ENCODE data around the gene CNTNAP2.

CNTNAP2 gene

GRCh38 chr7:147903536-147904218, 1787.1 kb downstream of the CNTNAP2 start:
- DNase-seq = no peak

DNA sequence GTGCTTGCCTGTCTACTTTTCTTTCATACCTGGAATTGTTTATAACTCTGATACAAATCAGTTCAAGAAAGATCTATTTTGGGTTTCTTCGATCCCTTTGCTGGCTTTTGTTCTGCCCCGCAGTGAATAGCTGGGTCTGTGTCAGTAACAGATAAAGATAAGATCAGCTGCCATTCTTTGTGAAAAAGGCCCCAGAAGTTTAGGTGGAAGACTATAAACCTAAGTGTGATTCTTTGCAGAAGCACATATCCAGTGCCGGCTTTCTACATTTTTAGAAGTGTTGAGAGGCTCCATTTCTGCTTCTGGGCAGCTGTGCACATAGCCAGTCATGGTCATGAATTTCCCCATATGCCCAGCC, 1787.6 kb downstream of the CNTNAP2 start:
- no peak for DNase-seq

DNA sequence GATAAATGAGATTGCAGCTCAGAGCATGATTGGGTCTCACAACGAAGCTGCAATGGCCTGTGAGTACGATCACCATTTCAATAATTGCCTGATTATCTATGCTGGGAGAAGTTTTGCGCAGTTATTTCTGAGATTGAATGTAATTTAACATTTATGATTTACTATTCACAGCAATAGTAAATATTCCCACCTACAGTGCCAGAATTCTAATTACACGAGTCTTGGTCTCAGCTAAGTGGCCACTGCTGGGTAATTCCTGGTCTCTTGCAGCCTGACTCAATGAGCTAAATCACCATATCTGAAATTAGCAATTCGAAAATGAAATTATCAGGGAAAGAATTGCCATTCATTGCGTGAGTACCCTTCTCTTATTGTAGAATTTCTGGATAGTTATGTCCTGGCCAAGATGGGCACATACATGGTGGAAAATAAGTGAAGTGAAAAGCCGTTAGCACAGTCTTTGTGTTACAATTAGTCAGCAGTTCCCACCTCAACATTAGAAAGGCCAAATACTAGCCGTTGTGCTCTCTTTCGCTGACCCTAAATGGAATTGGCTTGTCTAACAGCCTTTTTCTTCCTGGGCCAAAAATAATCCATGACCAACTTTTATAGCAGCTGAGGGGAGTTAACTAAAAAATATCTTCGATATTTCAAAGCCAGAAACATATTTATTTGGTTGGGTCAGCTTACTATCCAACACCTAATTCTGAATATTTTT, 1793.0 kb downstream of the CNTNAP2 start:
- DNase-seq = no peak

- no peak for DNase-seq
Measured at GRCh38 chr7:147911201-147911601, 1794.6 kb downstream of the CNTNAP2 start.

- DNase-seq = no peak
Measured at GRCh38 chr7:147912291-147912690, 1795.7 kb downstream of the CNTNAP2 start.

GRCh38 chr7:147912946-147913638, 1796.5 kb downstream of the CNTNAP2 start:
- DNase-seq = no peak

- no peak for DNase-seq
Measured at GRCh38 chr7:147915781-147916180, 1799.2 kb downstream of the CNTNAP2 start.

DNA sequence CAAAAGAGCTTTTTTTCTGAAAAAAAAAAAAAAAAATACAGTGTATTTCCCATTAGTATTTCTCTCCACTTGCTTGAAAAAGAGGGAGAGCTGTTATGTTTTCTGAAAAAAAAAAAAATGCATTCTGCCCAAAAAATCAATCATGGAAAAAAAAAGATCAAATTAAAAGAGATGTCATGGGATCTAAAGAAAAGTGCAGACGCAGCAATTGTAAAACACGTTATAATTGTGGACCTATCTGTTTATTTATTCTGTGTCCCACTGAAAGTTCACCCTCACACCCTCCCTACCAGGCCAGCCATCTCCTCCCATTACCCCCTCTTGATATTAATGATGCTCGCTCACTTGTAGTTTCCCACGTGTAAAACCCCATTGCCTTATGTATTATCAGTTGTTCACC, 1800.0 kb downstream of the CNTNAP2 start:
- DNase-seq = no peak

DNA sequence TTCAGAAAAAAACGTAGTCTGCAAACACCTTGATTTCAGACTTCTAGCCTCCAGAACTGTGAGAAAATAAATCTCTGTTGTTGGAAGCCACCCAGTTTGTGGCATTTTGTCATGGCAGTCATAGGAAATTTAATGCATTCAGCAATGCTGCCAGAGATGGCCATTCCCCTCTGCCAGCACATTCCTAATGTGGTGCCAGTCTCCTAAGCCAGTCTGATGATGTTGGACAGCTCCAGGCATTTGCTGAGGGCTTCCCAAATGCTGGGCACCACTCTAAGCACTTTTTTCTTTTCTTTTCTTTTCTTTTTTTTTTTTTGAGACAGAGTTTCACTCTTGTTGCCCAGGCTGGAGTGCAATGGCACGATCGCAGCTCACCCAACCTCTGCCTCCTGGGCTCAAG, 1807.2 kb downstream of the CNTNAP2 start:
- no peak for DNase-seq

- DNase-seq = no peak
Measured at GRCh38 chr7:147937428-147937827, 1820.8 kb downstream of the CNTNAP2 start.

- DNase-seq = no peak
Measured at GRCh38 chr7:147941381-147941780, 1824.8 kb downstream of the CNTNAP2 start.

DNA sequence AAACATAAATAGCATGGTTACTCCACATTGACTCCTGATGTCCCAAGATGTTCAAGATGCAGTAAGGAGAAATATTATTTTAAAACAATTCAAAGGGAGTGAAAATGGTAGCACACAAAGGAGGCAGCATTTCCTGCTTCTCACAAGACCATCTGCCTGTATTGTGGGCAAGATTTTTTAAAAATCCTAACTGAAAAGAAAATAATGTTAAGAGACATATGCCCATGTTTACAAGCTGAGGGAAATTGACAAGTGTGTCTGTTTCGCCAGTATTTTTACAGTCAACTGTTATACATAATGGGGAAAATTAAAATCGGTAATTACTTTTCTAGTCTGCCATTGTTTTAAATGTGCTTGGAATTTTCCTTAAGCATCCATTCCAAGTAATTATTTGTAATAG, 1827.7 kb downstream of the CNTNAP2 start:
- no peak for DNase-seq

DNA sequence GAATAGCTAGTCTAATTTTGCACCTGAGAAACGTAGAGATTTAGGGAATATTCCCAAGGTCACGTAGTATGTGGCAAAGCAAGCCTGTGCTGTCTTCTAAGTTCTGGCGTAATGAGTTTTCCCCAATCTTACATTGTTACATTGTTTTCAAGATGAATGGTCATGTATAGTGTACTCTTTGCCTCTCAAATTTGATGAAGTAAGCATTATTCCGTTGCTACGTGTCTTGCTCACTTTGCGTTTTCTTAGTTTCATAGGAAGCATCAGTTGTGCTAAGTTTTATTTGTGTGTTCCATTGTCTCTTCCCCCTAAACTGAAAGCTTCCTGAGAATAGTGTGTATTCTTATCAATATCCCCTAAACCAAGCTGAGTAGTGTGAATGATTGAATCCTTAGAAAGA, 1836.3 kb downstream of the CNTNAP2 start:
- no peak for DNase-seq

GRCh38 chr7:147968046-147968610, 1851.5 kb downstream of the CNTNAP2 start:
- no peak for DNase-seq

DNA sequence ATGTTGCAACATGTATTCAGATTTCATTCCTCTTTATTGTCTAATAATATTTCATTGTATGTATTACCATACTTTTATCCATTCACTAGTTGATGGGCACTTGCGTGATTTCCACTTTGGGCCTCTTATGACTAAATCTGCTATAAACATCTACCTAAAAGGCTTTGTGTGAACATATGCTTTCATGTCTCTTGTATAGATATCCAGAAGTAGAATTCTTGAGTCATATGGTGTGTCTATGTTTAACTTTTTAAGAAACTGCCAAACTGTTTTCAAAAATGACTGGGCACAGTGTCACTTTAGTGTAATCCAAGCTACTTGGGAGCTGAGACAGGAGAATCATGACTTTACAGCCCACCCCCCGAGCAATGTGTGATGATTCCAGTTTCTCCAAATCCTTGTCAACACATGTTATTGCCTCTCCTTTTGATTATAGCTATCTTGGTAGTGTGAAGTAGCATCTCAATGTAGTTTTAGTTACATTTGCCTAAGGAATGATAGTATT, 1855.1 kb downstream of the CNTNAP2 start:
- no peak for DNase-seq

DNA sequence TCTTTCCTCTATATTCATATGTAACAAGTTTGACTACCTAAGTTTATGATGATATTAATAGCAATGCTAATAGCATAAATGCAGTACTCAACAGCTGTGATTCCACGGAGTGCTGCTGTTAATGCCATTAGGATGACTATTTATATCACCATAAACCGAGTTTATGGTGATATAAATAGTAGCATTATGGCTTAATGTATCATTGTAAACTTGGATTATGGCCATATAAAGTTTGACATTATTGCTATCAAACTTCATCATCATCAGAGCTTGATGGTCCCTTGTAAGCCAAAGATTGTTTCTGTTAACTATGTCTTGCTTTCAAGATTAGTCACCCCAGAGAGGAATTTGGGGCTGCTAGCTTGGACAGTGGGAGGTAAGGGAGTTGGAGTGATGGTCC, 1861.6 kb downstream of the CNTNAP2 start:
- no peak for DNase-seq

DNA sequence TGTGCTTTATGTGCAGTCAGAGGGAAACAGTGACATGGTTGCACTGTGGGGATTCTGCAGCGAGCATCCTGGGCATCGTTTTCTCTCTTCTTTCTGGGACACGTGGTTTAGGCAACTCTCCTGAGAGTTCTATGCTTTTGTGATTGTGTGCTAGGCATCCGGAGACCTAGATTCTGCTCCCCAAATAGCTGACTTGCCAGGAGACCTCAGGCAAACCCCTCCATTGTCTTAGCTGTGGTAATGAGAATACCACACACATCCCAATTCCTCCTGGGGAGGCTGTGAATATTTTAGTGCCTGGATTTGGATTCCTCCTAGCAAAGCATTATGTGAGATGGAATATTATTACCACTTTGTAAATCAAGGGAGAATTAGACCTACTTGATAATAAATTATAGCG, 1862.0 kb downstream of the CNTNAP2 start:
- DNase-seq = no peak

DNA sequence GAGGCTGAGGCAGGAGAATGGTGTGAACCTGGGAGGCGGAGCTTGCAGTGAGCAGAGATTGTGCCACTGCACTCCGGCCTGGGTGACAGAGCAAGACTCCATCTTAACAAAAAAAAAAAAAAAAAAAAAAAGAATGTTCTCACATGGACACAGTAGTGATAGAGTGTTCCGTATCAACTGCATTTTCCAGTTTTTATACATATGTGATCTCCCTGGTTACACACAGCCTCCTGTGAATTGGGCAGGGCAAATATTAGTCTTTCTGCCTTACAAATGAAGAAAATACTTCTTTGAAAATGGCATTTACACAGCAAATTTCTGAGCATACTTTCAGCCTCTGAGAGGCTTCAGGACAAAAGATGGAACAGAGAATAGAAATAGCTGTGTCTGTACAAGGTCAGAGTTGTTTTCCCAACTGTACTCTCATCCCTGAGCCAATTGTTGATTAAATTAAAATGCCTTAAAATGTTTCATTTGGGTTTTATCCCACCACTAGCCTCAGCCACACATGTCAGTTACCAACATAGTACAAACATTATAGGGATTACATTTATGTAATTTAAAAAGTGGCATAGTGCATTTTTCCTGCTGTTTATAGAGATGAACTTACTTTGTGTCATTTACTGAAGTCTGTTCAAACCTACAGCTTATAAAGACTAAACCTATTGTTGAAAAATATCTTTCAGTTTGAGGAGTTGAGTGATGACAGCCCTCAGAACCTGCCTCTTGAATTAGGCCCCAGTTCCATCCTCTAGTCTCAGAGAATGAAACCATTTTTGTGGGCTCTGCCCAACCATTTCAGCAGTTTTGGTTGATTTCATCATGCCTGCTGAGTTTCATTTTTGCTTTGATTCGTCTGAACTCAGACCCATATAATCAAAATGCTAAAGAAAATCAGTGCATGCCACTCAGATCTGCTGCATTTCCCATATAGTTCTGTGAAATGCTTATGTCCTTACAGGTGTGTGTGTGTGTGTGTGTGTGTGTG, 1864.5 kb downstream of the CNTNAP2 start:
- DNase-seq = no peak

DNA sequence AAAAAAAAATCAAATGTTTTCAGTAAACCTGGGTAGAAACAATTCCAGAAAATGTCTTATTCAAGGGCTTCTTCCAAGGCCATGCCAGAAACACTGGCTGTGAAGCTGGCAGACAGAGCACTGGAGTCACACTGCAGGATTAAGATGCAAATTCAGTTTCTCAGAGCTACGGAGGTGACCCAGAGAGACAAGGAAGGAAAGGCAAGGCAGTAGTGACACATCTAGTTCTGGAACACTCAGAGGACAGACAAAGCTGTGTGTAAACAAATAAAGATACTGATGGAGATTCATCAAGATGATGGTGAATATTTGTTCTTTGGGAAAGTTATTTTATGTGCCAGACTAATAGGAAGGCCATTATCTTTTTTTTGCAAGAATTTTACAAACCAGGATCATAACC, 1865.7 kb downstream of the CNTNAP2 start:
- no peak for DNase-seq

DNA sequence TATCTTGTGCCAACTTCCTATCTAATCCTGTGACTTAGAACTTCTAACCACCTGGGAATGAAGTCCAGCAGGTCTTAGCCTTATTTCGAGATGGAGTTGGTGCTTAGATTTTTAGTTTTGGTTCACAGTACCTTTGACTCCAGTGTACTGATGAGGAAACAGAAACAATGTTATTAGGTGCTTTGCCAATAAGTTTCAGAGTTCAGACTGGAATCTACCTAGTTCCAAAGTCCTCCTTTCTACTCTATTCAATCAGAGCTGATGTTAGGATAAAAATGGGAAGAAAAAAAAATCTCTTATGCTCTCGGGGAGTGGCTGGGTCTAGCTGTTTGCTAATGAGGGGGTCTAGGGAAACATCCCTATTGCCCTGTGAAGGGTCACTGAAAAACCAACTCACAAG, 1867.7 kb downstream of the CNTNAP2 start:
- no peak for DNase-seq

GRCh38 chr7:147990079-147990478, 1873.5 kb downstream of the CNTNAP2 start:
- no peak for DNase-seq

DNA sequence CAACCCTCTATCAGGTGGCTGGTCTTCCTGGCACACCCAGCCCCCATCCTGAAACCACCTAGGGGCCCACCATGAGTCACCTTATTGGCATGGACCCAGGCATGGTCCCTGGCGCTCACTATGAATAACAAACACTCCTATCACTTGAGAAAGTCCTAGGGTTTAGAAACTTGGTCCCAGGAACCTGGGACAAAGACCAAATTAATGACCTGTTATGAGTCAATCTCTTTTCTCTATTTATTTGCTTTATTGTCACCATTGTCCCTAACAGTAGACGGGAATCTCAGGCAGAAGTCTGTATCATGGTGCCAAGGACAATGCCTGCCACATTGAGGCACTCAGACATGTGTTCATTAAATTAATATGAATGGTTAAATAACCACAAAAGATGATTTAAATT, 1874.3 kb downstream of the CNTNAP2 start:
- no peak for DNase-seq

All from activated CD4-positive, CD25-positive, alpha-beta regulatory T cell (primary cell).